T-cell (primary cell): ENCODE data around the gene TBC1D14. TPM values are rescaled to one million over a fixed set of nuclear protein-coding genes. Genes with fewer than 3 reads are reported as not detected.
"Not testable (repeated sequence)": the region's sequence is repeated elsewhere in the genome, so short reads cannot be mapped to it uniquely, and the experiment has no call there.

Experiments
- ATAC-seq, 4 experiments: fragments of 200-7000 bp in 3 of 4; fragments of 150-1000 bp in 1 of 4; cut with Tn5 transposase; replicated peaks in 1 of 4; 1 replicate in 3 of 4; 2 replicates in 1 of 4; pipeline ENCODE4 v1.10.0; 2021; ENCODE audit warnings: moderate library complexity in 3 of 4, mild to moderate bottlenecking in 2 of 4, moderate number of reproducible peaks in 1 of 4
- CTCF ChIA-PET, 2 donors: fragments of 300-600 bp; sonication (Branson Sonifier 250); formaldehyde crosslinking; loops; one replicate each; lab custom pipeline; 2022; ENCODE audit warnings: antibody characterized with exemption in 2 of 2; lab: Charles Lee
- POLR2A ChIA-PET, 2 donors: fragments of 300-600 bp; sonication (Branson Sonifier 250); formaldehyde crosslinking; loops; one replicate each; lab custom pipeline; 2022; ENCODE audit warnings: antibody characterized with exemption in 2 of 2; lab: Charles Lee
- DNase-seq, 35 experiments: peaks; one replicate each; pipeline versions ENCODE4 v3.0.0 to v3.0.0-alpha.2; 2013 to 2023
- H3K27ac ChIP-seq: one replicate; pipeline ENCODE4 v1.5.1; 2013; ENCODE audit warnings: low read length
- H3K27me3 ChIP-seq, 2 experiments: replicated peaks in 1 of 2; 1 replicate in 1 of 2; 2 replicates in 1 of 2; pipeline versions ENCODE4 v1.6.1 to v1.7.0; 2013; ENCODE audit warnings: low read length in 1 of 2, mixed read lengths in 1 of 2; ENCODE audit not compliant: control insufficient read depth in 2 of 2, insufficient read depth in 2 of 2; ENCODE audit errors: extremely low read depth in 1 of 2
- H3K36me3 ChIP-seq, 2 donors: 1 replicate in 1 of 2; 2 replicates in 1 of 2; pipeline versions ENCODE4 v1.6.1 to v1.7.0; 2013; ENCODE audit warnings: low read length in 1 of 2; ENCODE audit not compliant: control insufficient read depth in 2 of 2, insufficient read depth in 1 of 2; ENCODE audit errors: extremely low read depth in 1 of 2
- H3K4me1 ChIP-seq, 2 experiments: 1 replicate in 1 of 2; 2 replicates in 1 of 2; pipeline versions ENCODE4 v1.6.1 to v1.7.0; 2013; ENCODE audit warnings: low read length in 2 of 2, mixed read lengths in 1 of 2; ENCODE audit not compliant: insufficient read depth in 2 of 2, control insufficient read depth in 1 of 2; ENCODE audit errors: extremely low read depth in 1 of 2
- H3K4me3 ChIP-seq, 2 donors: 1 replicate in 1 of 2; 2 replicates in 1 of 2; pipeline versions ENCODE4 v1.5.1 to v1.7.0; 2013; ENCODE audit warnings: mild to moderate bottlenecking in 2 of 2, low read length in 1 of 2, moderate library complexity in 1 of 2; ENCODE audit not compliant: control insufficient read depth in 1 of 2; ENCODE audit errors: extremely low read depth in 1 of 2
- H3K9me3 ChIP-seq: 2 replicates; pipeline ENCODE4 v1.7.0; 2013
- H3K27ac Mint-ChIP-seq, 2 donors: one replicate each; pipeline ENCODE4 v1.8.0; 2020 to 2021; ENCODE audit warnings: mild to moderate bottlenecking in 2 of 2, mixed read lengths in 2 of 2
- H3K27me3 Mint-ChIP-seq, 2 donors: one replicate each; pipeline ENCODE4 v1.8.0; 2021 to 2022; ENCODE audit warnings: mixed read lengths in 2 of 2
- H3K36me3 Mint-ChIP-seq: one replicate; pipeline ENCODE4 v1.8.0; 2021; ENCODE audit warnings: mixed read lengths
- H3K4me1 Mint-ChIP-seq, 3 donors: one replicate each; pipeline ENCODE4 v1.8.0; 2020 to 2022; ENCODE audit warnings: mixed read lengths in 3 of 3, mild to moderate bottlenecking in 1 of 3
- H3K4me3 Mint-ChIP-seq, 3 donors: one replicate each; pipeline ENCODE4 v1.8.0; 2020 to 2022; ENCODE audit warnings: mild to moderate bottlenecking in 3 of 3, mixed read lengths in 3 of 3, moderate library complexity in 3 of 3
- H3K9me3 Mint-ChIP-seq, 3 donors: one replicate each; pipeline ENCODE4 v1.8.0; 2020 to 2022; ENCODE audit warnings: mixed read lengths in 3 of 3
- WGBS: methylation state at CpG from one replicate; pipeline ENCODE4 v1.1.5; 2013; ENCODE audit warnings: missing lambda C conversion rate; ENCODE audit not compliant: insufficient coverage; 5-methylcytosine and 5-hydroxymethylcytosine counted together
- total RNA-seq, 35 experiments: library from RNA in 6 of 35; stranded (reverse) in 6 of 35; fragments of 120-200 nt in 1 of 35; gene quantifications; one replicate each; pipeline versions ENCODE4 v1.2.1 to v1.2.4 and lab custom pipeline; 2013 to 2026

The TBC1D14 gene
- total RNA-seq, 5 donors from 2014 or later (not counting 1 experiment from before 2014, with no cell fraction given): 44.2 to 73.8 (median 62.3) TPM

GRCh38 chr4:6971536-6972374, 62.1 kb downstream of the TBC1D14 start:
- CTCF ChIA-PET: interaction anchor here in 1 of 2 donors (0.7 kb wide), 1 partner anchor 99 kb away, joined by 4 read pairs; no protein-coding TSS in a partner anchor
- H3K36me3 ChIP-seq: peaks cover 0 to 37% of the 10 kb centered on the region in 2 donors
- no peak overlapping the region for H3K4me3 Mint-ChIP-seq
- H3K36me3 Mint-ChIP-seq: peaks cover 27% of the 10 kb centered on the region
- H3K27ac Mint-ChIP-seq: peak overlapping the region; percentile 43 to 78
- over 99% methylated on average over 11 of the region's 16 CpGs for WGBS
- H3K4me1 ChIP-seq: peaks cover 0 to 9% of the 10 kb centered on the region in 2 experiments
- POLR2A ChIA-PET: interaction anchor here in 1 of 2 donors (0.5 kb wide), 1 partner anchor 187 kb away, joined by 3 read pairs; no protein-coding TSS in a partner anchor
- H3K4me1 Mint-ChIP-seq: peaks cover 16 to 49% (median 28%) of the 10 kb centered on the region in 3 donors
- no peaks in the 10 kb centered on the region for H3K27me3 ChIP-seq
- H3K9me3 ChIP-seq: no peaks in the 10 kb centered on the region
- DNase-seq (no peak), ATAC-seq (no peak)
- no peaks in the 10 kb centered on the region for H3K27me3 Mint-ChIP-seq
- H3K4me3 ChIP-seq: no peak overlapping the region
- no peaks in the 10 kb centered on the region for H3K9me3 Mint-ChIP-seq
- H3K27ac ChIP-seq: no peak overlapping the region

DNA sequence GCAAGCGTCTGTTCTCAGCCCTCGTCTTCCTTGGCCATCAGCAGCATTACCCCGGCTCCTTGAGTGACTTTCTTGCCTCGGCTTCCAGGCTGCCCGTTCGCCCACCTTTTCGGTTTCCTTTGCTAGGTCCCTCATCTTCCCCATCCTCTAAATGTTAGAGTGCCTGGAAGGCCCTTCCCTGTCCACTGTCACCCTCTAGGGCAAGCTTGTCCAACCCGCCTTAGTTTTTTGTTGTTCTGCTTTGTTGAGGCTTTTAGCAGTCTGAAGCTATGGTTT, 62.7 kb downstream of the TBC1D14 start:
- DNase-seq (no peak), ATAC-seq (no peak)
- Mint-ChIP-seq H3K4me1 (peaks cover 16 to 45% (median 28%) of the 10 kb centered on the region in 3 donors), H3K27ac (peak overlapping the region in 1 of 2 donors; percentile 78), H3K4me3 (no peak overlapping the region), H3K9me3 (no peaks in the 10 kb centered on the region), H3K27me3 (no peaks in the 10 kb centered on the region), H3K36me3 (peaks cover 24% of the 10 kb centered on the region)
- Histone ChIP-seq H3K36me3 (peaks cover 0 to 35% of the 10 kb centered on the region in 2 donors), H3K27me3 (no peaks in the 10 kb centered on the region), H3K4me3 (no peak overlapping the region), H3K9me3 (no peaks in the 10 kb centered on the region), H3K27ac (no peak overlapping the region), H3K4me1 (peaks cover 0 to 9% of the 10 kb centered on the region in 2 experiments)
- CTCF ChIA-PET: no interaction called here
- POLR2A ChIA-PET: no interaction called here
- WGBS: 100% methylated on average over 3 of the region's 8 CpGs

DNA sequence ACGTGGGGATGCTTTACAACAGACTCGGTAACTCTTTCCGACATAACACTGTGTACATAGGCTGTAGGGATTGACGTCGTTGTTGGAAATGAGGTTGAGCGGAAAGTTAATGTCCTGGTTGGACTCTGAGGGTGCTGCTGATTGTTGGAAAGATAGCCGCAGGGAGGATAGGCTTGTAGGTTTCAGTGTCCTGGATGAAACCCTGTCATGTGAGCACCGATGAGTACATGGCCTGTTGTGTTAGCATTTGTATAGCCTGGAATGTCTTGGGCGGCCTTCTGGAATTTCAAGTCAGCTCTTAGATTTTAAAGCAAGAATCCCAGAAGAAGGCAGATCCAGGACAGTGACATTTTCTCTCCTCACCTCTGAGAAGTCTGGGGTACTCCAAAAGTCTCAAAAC, 63.3 kb downstream of the TBC1D14 start:
- CTCF ChIA-PET: no interaction called here
- H3K27me3 ChIP-seq: no peaks in the 10 kb centered on the region
- H3K9me3 ChIP-seq: no peaks in the 10 kb centered on the region
- no peak overlapping the region for H3K27ac ChIP-seq
- Mint-ChIP-seq H3K36me3 (peaks cover 22% of the 10 kb centered on the region), H3K4me1 (peaks cover 16 to 44% (median 28%) of the 10 kb centered on the region in 3 donors), H3K9me3 (no peaks in the 10 kb centered on the region), H3K27ac (peak overlapping the region; percentile 39 to 78), H3K4me3 (no peak overlapping the region), H3K27me3 (no peaks in the 10 kb centered on the region)
- H3K4me3 ChIP-seq: no peak overlapping the region
- DNase-seq (no peak), ATAC-seq (no peak)
- H3K36me3 ChIP-seq: peaks cover 0 to 29% of the 10 kb centered on the region in 2 donors
- WGBS: 93% methylated on average over 7 of the region's 9 CpGs
- H3K4me1 ChIP-seq: peaks cover 0 to 9% of the 10 kb centered on the region in 2 experiments
- POLR2A ChIA-PET: no interaction called here

- 15% methylated on average over 4 of the region's 7 CpGs for WGBS
- DNase-seq (peak; percentile 48 to 89 (median 71)), ATAC-seq (peak; percentile 88 to 98 (median 94))
- H3K36me3 Mint-ChIP-seq: peaks cover 19% of the 10 kb centered on the region
- POLR2A ChIA-PET: interaction anchor here in 1 of 2 donors (0.9 kb wide), 1 partner anchor 65 kb away, joined by 7 read pairs; no protein-coding TSS in a partner anchor
- no peak overlapping the region for H3K4me3 Mint-ChIP-seq
- no peaks in the 10 kb centered on the region for H3K27me3 Mint-ChIP-seq
- CTCF ChIA-PET: interaction anchor here (0.5 to 1.8 kb wide), 16 partner anchors 11 to 109 kb away, joined by 3 to 15 read pairs (median 4); partner anchors contain the start of gene GRPEL1 (in 1 of the 2)
- H3K9me3 Mint-ChIP-seq: no peaks in the 10 kb centered on the region
- H3K9me3 ChIP-seq: no peaks in the 10 kb centered on the region
- H3K4me1 Mint-ChIP-seq: peaks cover 23 to 41% (median 31%) of the 10 kb centered on the region in 3 donors
- no peak overlapping the region for H3K4me3 ChIP-seq
- H3K27ac ChIP-seq: no peak overlapping the region
- H3K27ac Mint-ChIP-seq: peak overlapping the region; percentile 56 to 79
- H3K27me3 ChIP-seq: no peaks in the 10 kb centered on the region
- H3K4me1 ChIP-seq: peaks cover 0 to 9% of the 10 kb centered on the region in 2 experiments
- H3K36me3 ChIP-seq: peaks cover 0 to 19% of the 10 kb centered on the region in 2 donors
These were observed 64.7 kb downstream of the TBC1D14 start for GRCh38 chr4:6974138-6974848.

GRCh38 chr4:6977846-6978245, 68.2 kb downstream of the TBC1D14 start:
- H3K27ac ChIP-seq, H3K27me3 ChIP-seq, H3K9me3 ChIP-seq, DNase-seq, H3K27ac Mint-ChIP-seq, POLR2A ChIA-PET, H3K27me3 Mint-ChIP-seq, H3K36me3 ChIP-seq, H3K4me3 Mint-ChIP-seq, H3K4me1 ChIP-seq, H3K9me3 Mint-ChIP-seq, H3K4me3 ChIP-seq, ATAC-seq, CTCF ChIA-PET: not testable (repeated sequence)
- Mint-ChIP-seq H3K4me1 (peaks cover 21 to 41% (median 37%) of the 10 kb centered on the region in 3 donors), H3K36me3 (peaks cover 16% of the 10 kb centered on the region)
- WGBS: 97% methylated on average over 5 of the region's 33 CpGs

DNA sequence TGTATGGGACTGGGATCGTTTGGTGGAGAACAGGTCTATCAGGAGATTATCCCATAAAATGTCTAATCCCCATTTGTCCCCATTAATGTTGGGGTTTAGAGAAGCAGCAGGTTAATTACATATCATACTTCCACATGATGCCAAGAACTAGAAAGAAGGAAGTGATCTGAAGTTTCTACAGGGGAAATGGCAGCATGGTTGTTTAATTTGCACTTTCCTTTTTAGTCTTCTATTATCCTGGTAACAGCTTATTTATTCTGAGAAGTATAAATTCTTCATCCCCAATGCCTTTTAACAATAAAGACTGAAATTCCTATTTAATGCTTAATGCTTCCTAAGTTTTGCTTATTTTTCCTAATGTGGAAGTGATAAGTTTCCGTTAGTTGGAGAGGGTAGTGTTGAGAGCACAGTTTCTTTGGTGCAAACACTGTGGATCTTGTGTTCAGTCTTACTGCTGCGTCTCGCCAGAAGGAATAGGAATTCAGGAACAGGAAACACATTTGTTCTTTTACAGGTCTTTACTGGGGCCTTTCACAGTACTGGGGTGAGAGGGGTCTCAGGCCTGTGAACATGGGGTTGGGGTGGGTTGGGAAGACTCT, 74.0 kb downstream of the TBC1D14 start:
- ChIA-PET POLR2A (interaction anchor here in 1 of 2 donors (0.7 to 1.0 kb wide), 2 partner anchors 58 to 187 kb away, joined by 3 to 5 read pairs; no protein-coding TSS in a partner anchor), CTCF (no interaction called here)
- Histone ChIP-seq H3K4me3 (no peak overlapping the region), H3K9me3 (no peaks in the 10 kb centered on the region), H3K27ac (no peak overlapping the region), H3K4me1 (peaks cover 17 to 36% of the 10 kb centered on the region in 2 experiments), H3K27me3 (no peaks in the 10 kb centered on the region), H3K36me3 (peaks cover 0 to 6% of the 10 kb centered on the region in 2 donors)
- H3K9me3 Mint-ChIP-seq: no peaks in the 10 kb centered on the region
- H3K27me3 Mint-ChIP-seq: no peaks in the 10 kb centered on the region
- H3K4me1 Mint-ChIP-seq: peaks cover 57 to 67% (median 66%) of the 10 kb centered on the region in 3 donors
- ATAC-seq (no peak), DNase-seq (no peak)
- no peak overlapping the region for H3K4me3 Mint-ChIP-seq
- H3K36me3 Mint-ChIP-seq: peaks cover 16% of the 10 kb centered on the region
- WGBS: 100% methylated on average over 3 of the region's 4 CpGs
- peak overlapping the region; percentile 48 to 58 for H3K27ac Mint-ChIP-seq
